Adrenal gland (tissue), 5 donors: ENCODE results near the gene CFAP20.

Experiments
- CTCF ChIP-seq, 6 experiments: fragments of 450-650 bp in 4 of 6; fragments of 200-600 bp in 2 of 6; sonication (generic) in 1 of 6; IDR thresholded peaks; 1 replicate in 5 of 6; 2 replicates in 1 of 6; pipeline versions ENCODE4 v1.5.1 to v1.8.0; 2016 to 2021; ENCODE audit warnings: antibody characterized with exemption in 6 of 6, mild to moderate bottlenecking in 2 of 6, moderate library complexity in 1 of 6
- POLR2A ChIP-seq, 2 donors: fragments of 450-650 bp; IDR thresholded peaks; one replicate each; pipeline ENCODE4 v1.6.1; 2017; ENCODE audit warnings: antibody characterized with exemption in 2 of 2, mild to moderate bottlenecking in 2 of 2, moderate library complexity in 1 of 2
- donor health status: DM: no; HTN: no; CAD: no.

DNA sequence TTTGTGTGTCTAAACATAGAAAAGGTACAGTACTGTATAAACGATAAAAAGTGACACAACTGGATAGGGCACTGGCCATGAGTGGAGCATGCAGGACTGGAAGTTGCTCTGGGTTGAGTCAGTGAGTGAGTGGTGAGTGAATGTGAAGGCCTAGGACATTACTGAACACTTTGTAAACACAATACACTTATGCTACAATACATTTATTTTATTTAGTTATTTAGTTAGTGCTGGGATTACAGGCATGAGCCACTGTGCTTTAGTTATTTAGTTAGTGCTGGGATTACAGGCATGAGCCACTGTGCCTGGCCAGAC, 4.6 kb downstream of the CFAP20 start:
- TF ChIP-seq POLR2A (IDR thresholded peaks at IDR 0.05) (no peak), CTCF (IDR thresholded peaks at IDR 0.05) (no peak)
